SH-SY5Y (cell line): Measurements from ENCODE around the gene CARD9.

Experiments
- GATA2 ChIP-seq: IDR thresholded peaks from 2 replicates; pipeline ENCODE4 v1.6.1; 2011; ENCODE audit warnings: mild to moderate bottlenecking, low read depth, low read length
- GATA3 ChIP-seq: IDR thresholded peaks from 2 replicates; pipeline ENCODE4 v1.6.1; 2011; ENCODE audit warnings: low read depth, mild to moderate bottlenecking, low read length, moderate library complexity

Gene CARD9

DNA sequence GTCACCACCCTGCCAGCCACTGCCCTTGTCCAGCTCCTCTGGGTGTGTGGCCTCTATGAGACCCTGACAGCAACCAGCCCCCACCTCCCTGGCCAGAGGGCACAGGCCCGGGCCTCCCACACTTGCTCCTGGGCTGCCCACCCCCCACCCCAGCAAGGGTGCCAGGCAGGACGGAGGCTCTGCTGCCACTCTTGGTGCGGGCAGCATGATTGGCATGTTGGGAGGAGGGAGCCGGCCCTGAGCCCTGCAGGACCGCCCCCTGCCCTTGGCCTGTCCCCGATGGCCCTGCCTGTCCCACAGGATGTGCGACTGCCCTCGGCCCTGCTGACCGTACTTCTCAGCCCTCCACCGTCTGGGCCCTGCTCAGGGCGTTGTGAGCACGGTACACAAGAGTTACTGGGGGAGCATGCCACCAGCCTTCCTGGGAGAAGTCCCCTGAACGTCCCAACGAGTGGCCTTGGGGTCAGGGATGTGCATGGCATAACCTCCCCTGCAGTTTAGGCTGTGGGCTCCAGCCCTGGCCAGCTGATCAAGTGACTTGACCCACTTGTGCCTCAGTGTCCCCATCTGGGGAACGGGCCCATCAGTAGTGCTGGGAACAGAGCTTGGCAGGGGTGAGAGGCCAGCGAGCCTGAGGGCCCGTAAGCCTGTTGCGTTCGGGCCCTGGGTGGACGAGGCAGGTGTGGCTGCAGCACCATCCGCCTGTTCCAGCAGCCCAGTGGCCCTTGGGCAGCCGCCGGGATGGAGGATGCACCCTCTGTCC lies 30.2 kb downstream of the CARD9 start:
- no peak for TF ChIP-seq GATA2
- TF ChIP-seq GATA3: no peak

DNA sequence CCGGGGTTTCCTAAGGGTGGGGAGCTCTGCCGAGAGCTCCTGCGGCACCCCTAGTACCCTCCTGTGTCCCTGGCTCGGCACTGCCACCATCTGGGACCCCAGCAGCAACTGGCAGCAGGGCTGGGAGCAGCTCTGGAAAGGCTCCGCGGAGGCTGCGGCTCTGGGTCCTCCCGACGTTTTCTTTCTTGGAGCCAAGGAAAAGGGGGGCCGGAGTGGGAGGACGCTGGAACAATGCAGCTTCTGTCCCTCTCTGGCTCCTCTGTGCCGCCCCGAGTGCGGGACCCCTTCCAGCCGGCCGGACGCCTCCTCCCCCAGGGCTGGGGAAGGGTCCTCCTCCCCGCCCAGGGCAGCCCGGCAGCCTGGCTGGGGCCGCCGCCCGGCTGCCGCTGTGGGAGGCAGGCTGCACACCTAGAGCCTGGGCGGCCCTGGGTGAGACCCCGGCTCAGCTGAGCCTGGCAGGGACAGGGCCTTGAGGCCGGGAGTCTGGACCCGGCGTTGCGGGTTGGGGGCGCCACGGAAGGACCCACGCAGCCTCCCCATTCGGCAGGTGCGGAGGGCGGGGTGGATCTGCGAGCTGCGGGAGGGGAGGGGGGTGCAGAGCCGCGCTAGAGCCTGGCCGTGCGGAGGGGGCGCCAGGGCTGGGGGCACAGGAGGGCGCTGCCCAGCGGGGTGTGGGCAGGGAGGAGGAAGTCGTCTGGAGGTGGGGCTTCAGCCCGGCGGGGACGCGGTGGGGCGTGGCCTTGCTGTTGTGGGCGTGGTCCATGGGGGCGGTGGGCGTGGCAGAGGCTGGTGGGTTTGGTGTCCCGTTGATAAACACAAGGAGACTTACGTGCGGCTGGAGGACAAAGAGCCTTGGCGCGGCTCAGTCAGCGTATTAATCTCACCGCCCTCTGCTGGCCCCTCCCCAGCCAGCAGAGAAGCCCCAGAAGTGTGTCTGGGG lies 31.0 kb downstream of the CARD9 start:
- no peak for TF ChIP-seq GATA2

DNA sequence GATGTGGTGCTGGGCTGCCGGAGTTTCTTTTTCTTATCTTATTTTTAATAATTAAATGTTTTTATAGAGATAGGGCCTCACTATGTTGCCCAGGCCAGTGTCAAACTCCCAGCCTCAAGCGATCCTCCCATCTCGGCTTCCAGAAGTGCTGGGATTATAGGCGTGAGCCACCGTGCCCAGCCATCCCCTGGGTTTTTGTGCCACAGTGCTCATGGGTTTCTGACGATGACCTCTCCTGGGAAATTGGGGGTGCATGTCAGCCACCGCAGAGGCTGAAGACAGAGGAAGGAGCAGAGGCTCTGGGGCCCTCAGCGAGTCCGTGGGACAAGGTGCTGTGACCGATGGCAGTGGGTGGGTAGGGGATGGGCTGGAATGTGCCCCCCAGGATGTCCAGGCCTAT lies 31.7 kb downstream of the CARD9 start:
- TF ChIP-seq GATA2 (no peak), GATA3 (no peak)

DNA sequence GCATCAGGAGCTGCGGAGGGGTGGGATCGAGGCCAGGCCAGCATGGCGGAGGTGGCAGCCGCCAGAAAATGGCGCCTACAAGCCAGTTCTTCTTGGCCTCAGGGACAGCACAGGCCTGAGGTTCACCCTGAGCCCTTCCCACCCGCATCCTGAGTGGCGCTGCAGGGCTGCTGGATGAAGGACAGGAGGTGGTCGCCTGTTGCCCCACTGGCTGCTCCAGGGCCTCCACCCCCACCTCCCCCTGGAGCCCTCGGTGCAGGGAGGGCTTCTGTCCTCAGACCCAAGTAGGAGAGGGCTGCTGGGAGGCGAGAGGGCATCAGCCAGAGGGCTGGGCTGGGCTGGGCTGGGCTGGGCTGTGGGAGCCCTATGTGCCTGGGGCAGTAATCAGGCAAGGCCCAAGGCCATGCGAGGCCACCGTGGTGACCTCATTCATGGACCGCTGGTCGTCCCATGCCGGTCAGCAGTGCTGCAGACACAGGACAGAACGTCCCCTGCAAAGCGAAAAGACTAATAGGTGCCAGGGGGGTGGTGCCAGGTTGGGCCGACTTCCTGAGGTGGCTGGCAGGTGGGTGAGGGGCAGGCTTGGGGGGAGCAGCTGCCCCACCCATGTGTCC lies 32.3 kb downstream of the CARD9 start:
- no peak for TF ChIP-seq GATA3
- no peak for TF ChIP-seq GATA2

DNA sequence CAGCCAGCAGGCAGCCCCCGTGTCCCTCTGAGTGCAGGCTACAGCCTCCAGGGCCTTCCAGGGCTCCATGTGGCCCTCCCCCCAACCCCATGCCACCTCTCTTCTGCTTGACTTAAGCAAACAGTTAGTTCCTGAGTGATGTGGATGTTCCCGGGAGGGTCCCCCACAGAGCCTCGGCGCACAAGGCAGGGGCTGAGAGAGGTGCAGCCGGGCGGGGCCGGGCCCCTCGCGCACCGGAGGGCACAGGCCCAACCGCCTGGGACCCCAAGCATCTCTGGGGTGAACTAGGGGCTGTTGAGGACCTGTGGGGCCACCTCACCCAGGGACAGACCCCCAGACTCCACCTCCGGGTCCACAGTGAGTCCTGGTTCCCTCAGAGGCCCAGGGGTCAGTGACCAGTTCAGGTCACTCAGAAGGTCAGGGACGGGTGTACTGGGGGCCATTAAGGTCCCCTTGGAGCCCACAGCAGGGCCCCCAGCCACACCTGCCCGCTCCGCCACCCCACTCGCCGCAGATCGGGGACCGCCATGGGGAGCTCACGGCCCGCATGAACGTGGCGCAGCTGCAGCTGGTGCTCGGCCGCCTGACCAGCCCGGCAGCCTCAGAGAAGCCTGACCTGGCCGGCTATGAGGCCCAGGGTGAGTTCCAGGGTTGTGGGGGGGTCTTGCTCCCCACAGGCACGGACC lies 33.0 kb downstream of the CARD9 start:
- TF ChIP-seq GATA2 (no peak), GATA3 (no peak)

DNA sequence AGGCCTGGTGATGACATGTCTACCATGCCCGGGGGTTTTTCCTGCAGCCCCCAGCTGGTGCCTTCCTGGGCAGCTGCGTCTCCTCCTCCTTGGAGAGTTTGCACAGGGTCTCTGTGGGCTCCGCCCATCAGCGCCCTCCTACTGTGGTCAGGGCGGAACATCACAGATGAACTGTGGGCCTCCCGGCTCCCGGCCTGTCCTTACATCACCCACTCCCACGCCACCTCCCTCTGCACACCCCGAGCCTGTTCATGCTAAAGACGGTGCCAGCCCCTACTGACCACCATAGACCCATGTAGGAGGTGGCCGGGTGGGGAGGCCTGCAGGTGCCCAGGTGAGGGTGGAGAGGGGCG lies 33.5 kb downstream of the CARD9 start:
- TF ChIP-seq GATA2 (no peak), GATA3 (no peak)

DNA sequence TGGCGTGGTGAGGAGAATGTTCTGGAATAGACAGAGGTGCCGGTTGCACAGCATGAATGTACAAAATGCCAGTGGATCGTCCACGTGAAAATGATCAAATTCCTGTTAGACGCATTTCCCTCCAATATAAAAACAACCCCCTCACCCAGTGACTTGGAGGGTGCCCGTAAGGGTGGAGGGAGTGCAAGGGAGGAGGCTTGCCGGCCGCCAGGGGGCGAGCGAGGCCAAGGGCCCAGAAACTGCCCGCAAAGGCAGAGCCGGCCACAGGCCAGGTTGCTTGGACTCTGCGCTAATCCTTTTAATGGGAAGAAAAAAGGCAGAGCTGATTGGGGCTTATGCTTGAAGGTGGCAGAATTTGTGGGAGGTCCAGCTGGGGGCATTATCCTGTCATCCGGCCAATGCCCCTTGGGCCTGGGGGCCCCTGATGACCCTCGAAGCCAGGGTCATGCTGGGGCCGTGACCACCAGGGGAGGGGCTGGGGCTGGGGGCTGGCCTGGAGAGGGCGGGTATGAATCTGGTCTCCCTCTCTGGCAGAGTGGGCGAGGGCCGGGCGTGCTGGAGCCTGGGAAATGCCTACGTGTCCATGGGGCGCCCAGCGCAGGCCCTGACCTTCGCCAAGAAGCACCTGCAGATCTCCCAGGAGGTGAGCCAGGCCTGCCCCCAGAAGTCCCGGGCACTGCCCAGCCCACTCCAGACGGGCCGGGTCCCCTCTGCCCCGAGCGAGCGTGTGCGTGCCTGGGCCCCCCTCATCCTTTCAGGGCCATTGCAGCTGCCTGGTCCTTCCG lies 34.1 kb downstream of the CARD9 start:
- no peak for TF ChIP-seq GATA2
- no peak for TF ChIP-seq GATA3

DNA sequence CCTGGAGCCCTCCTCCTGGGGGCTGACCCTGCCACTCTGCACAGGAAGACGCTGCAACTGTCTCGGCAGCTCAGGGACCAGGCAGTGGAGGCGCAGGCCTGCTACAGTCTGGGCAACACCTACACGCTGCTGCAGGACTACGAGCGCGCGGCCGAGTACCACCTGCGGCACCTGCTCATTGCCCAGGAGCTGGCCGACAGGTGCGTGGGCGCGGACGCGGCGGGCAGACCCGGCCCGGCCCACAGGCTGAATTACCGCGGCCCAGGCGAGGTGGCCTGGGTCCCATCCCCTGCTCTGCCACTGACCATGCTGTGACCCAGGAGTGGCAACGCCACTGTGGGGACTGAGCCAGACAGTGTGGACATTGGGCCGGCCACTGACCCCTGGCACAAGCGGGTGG lies 35.0 kb downstream of the CARD9 start:
- TF ChIP-seq GATA3 (no peak), GATA2 (no peak)

DNA sequence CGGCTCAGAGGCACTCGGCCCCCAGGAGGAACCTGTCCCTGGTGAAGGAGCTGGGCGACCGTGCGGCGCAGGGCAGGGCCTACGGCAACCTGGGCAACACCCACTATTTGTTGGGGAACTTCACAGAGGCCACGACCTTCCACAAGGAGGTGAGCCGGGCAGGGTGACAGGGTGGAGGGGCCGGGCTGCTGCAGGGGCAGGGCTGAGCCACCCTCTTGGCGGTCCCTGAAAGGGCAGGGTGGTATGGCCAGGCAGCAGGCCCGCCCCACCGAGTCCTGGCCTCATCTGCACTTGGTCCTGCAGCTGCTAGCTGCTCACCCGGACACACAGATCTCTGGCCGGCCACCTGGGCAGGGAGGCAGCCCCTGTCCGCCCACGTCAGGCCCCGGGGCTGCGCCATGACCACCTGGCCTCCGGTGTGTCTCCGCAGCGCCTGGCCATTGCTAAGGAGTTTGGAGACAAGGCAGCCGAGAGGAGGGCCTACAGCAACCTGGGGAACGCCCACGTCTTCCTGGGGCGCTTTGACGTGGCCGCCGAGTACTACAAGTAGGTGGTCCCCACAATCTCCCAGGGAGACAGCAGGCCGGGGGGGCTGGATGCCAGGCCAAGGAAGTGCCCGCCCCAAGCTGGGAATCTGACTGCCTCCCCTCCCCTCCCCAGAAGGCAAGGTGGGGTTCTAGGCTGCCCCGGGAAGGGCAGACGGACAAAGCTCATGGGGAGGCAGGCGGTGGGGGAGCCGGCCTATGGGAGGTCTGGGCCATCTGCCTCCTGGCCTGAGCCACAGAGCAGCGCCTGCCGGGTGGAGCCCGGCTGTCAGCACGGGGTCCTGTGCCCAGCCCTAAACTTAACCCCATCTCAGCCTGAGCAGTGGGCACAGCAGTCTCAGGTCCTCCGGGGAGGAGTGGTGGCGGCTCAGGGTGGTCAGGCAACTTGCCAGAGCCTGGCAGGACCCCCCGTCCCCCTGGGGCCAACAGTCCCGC lies 35.8 kb downstream of the CARD9 start:
- TF ChIP-seq GATA2 (no peak), GATA3 (no peak)

DNA sequence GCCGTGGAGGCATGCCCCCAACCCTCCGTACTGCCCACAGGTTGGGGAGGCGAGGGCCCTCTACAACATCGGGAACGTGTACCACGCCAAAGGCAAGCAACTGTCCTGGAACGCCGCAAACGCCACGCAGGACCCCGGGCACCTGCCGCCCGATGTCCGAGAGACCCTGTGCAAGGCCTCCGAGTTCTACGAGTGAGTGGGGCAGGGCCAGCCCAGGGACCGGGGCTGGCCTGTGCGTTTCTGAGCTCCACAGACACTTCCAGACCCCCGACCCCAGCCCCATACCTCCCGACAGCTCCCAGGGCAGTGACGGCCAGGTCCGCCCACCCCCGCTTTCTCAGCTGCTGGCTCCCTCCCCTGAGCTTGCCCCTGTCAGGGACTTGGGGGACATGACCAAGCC lies 36.6 kb downstream of the CARD9 start:
- TF ChIP-seq GATA3 (no peak), GATA2 (no peak)

DNA sequence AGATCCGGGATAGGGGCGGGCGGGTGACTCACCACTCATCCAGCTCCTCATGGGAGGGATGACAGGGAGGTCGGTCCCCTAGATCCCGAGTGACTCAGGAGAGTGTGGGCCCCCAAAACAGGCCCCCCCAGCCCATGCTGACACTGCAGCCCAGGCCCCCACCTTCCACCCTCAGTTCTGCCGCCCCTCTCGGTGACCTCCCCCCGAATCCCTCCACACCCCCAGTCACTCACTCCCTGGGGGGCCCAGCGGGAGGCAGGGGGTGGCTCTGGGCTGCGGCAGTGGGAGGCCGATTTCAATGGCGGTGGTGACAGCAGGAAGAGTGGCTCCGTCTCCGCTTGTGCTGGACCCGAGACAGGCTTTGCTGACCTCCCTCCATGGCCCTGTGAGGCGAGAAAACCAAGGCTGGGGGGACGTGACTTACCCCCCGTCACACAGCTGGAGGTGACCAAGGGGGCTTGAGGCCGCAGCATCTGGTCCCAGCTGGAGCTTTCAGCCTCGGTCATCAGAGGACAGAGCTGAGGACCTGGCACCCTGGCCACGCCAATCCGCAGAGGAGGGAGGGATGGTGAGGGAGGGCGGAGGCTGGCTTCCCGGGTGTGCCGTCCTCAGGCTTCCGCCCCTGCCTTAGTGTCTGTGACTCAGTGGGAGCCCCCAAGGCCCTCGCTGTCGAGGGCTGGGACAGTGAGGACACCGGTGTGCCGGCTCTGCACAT lies 37.2 kb downstream of the CARD9 start:
- TF ChIP-seq GATA2 (no peak), GATA3 (no peak)
